C1 segment of cervical spinal cord (tissue), 14 donors: ENCODE measurements around the gene LINC00237.
A peak's percentile ranks its signal among the peaks of the same experiment; 100 is the strongest.

Source experiments
- DNase-seq, 14 donors: peaks; one replicate each; lab custom pipeline; 2025; lab: John Stamatoyannopoulos, UW

Gene LINC00237

DNA sequence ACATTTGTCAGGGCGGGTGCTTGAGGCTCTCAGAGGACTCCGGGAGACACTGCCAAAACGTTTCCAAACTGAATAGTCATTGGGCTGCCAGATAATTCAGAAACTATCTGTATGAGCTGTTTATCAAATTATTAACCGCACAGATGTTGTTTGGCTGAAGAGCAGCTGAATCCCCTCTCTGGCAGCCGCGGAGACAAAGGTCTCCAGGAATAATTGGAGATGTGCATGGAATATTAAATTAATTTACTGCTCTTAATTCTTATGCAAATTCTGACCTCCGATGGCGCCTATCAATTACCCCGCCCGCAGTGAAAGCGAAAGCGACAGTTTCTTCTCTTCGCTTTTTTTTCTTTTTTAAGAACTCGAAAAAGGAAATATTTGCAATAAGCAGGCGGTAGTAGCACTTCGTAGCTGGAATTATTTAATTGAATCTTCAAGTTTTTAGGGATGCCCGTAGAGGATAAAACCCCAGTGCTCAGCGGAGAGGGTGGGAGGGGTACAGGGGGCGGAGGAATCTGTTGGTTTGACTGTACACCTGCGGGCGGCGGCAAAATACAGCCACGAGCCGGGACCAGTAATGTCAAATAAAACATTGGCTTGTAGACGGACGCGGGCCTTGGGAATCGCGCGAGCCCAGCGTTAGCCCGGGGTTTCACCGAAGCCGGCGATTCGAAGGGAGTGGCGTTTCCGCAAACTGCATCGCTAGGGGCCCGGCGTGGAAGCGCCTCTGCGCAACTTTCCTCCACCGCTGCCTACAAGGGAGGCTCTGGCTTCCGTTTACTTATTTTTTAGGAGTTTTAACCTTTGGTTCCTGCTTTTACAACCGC lies 6.2 kb downstream of the LINC00237 start:
- DNase-seq, result peak in 6 of 14 donors; percentile 13 to 59 (median 44)

DNA sequence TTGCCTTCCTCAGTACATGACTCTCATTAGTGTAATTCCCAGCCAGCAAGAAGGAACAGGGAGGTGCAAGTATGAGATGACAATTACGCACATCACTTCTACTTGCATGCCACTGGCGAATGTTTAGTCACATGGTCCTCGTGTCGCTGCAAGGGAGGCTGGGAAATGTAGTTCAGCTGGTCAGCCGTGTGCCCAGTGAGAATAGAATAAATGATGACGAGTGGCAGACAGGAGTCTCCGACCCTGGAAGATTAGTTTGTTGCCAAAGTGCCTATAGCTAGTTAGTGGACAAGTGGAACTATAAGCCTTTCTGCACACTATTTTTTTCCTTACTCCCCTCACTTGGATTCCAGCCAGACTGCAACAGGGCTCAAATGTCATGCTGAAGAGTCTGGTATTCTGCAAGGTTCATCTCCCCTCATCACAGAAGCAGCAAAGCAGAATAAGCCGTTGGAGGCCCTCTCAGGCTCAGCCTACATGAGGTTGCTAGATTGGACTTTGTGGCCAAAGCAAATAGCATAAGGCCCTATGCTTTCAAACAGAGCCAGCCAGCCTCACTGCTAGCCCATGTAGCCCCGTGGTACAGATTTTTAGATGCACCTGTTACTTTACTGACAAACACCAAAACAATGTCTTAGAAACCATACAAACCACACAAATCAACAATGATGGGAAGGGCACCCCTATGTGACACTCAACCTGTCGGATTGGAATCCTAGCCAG lies 9.7 kb downstream of the LINC00237 start:
- DNase-seq, result peak in 9 of 14 donors; percentile 7 to 50 (median 33)

DNA sequence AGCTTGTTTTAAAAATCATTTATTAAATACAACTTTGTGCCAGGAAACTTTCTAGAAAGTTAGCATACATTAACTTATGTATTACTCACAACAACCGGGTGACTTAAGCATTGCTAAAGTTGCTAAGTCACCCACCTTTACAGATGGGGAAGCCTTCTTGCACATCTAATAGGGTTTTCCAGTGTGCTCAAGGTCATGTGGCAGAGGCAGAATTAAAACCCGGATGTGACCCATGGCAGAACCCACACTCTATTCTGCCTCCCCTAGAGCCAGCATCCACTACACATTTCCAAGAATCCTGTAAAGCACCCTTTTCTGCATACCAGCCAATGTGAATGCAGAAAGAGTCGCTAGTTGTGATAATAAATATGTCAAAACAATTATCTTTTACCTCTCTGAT lies 13.4 kb downstream of the LINC00237 start:
- no peak for DNase-seq

DNA sequence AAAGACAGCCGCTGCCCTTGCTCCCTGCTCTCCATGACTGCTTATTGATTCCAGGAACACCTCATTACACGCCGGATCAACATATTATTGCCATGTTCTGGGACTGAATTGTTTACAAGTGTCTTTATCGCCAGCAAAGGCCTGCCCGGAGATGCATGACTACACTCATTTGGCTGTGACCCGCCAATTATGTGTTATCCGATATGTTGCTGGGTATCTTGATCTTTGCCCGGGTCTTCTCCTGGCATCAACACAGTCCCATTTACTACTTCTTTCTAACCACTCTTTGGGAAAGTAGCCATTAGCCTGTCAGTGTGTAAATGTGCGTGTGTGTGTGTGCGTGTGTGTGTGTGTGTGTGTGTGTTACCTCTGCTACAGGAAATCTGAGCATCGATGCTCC lies 15.4 kb downstream of the LINC00237 start:
- DNase-seq, result no peak

DNA sequence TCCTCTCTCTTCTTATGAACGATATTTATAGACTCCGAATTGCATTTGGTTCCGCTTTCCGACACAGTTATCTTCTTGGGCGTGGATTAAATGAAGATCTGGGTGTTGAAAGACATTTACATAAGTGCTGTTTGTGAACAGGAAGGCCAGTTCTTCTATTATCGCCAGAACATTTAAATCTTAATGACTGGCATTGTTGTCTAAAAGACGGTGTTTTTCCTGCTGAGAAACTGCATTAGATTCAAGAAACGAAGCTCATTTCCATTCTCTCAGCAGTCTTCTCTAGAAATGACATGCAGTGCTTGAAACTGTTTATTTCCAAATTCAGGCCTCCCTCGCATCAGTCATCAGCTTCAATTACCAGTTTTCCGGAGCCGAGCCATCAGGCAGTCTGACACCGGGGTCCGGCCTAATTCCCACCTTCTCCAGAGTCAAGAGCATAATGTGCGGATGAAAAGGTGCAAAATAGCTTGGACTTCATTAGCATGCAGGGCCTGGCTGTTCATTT lies 16.0 kb downstream of the LINC00237 start:
- DNase-seq, result peak in 2 of 14 donors; percentile 23 to 45

DNA sequence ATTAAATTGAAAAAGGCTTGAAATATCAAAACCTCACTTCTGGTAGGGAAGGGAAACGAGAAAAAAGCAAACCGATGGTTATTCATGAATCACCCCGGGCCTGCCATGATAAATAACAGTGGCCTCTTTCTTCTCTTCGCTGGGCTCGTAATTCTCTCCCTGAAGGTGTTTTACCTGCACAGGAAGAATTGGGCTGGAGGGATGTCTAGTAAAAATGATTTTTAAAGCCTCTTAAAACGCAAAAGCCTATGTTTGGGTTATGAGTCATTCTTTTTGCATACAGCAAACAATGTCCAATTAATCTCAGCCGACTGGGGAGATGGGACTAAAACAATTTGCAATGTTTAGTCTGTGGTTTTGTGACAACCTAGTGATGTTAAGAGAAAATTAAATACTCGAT lies 16.8 kb downstream of the LINC00237 start:
- DNase-seq, result no peak

DNA sequence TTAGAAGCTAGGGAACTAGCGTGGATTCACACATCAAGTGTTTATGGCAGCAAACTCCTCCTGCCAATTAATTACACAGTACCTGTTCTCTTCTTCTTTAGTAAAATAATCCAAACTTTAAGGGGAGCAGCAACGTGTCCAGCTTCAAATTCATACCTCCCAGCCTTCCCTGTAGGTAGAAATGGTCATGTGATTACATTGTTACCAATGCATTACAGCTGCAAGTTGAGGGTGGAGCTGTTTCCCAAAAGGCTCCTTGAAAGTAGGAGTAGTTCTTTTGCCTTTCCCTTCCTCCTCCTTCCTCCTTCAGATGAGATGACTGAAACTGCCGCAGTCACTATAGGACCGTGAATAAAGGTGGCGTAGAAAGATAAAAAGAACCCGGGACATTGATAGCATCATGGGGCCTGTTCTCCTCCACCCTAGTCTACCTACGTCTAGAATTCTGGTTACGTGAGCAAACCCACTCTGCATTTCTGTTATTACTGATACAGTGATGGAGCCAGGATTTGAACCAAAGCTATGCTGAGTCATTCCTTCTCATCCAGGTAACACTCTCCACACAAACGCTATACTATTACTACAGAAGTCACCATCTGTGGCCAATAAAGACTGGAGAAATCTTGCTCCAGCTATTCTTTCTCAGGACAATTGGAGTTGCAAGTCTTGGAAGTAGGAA lies 18.2 kb downstream of the LINC00237 start:
- no peak for DNase-seq

DNA sequence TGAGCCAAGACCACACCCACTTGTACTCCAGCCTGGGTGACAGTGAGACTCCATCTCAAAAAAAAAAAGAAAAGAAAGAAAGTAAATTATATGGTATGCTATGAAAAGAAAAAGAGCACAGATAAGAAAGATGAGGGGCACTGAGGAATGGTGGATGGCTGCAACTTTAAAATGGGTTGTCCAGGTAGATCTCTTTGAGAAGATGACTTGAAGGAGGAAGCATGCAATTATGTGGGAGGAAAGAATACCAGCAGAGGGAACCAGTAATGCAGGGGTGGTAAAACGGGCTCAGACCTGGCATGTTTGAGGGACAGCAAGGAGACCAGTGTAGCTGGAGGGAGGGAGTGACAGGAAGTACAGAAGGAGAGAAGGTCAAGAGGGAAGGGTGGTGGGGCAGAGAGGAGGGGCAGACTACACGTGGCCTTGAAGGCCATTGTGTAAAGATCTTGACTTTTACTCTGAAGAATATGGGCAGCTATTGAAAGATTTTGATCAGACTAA lies 22.3 kb downstream of the LINC00237 start:
- DNase-seq, result no peak

DNA sequence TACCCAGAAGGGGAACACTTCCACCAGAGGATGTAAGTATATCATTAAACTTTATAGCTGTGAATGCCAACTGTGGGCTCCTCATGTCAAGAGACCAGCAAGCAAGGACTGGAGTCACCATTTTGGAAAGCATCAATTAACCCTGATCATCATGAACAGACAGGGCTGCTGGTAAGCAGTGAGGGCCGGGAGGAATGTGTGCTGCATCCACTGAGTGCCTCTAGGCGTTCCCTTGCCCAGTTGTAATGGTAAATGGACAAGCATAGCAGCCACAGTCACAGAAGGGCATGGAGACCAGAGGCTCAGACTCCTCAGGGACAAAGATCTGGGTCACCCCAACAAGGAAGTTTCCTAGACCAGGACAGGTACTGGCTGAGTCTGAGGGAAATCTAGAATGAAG lies 23.6 kb downstream of the LINC00237 start:
- no peak for DNase-seq

DNA sequence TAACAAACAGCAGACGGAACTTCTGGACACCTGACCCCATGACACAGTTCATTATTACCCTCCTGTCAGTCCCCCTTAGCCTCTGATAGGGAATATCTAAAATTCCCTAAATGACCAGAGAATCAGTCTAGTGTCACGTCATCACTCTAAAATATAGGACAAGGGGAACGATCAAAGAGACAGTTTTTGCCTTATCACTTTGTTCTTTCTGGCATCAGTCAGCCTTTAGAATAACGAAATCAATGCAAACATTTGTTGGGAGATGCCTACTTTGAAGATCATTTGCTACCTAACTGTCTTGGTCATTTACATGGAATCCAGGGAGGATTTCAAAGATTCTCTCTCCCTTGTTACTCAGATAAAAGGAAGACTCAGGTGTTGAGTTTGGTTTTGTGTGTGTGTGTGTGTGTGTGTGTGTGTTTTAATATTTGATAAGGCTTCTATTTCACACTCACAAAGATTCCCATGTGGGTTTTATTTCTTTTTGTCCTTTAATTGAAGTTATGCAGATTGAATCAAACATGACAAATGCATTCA lies 28.3 kb downstream of the LINC00237 start:
- DNase-seq, result no peak

DNA sequence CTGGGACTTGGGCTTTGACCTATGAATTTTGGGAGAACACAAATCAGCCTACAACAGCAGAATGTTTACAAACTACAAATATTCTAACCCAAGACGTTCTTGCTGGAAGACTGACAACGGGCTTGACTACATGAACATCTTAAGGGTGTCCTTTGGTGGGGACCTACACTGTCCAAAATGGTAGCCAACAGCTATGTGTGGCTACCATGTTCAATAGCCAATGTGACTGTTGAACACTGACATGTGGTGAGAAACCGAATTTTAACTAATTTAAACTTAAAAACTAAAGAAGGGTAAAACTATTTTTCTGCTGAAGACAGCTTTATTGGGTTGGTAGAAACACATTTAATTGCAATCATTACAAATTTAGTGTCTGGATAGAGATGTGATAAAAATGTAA lies 30.1 kb downstream of the LINC00237 start:
- DNase-seq, result no peak

DNA sequence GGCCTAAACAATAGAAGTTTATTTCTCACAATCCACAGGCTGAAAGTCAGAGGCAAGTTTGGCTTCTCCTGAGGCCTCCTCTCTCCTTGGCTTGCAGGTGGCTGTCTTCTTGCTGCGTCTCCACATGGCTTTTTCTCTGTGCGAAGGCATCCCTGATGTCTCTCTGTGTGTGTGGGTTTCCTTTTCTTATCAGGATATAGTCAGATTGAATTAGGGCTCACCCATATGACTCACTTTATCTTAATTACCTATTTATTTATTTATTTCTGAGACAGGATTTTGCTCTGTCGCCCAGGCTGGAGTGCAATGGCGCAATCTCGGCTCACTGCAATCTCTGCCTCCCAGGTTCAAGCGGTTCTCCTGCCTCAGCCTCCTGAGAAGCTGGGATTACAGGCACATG lies 30.7 kb downstream of the LINC00237 start:
- no peak for DNase-seq

DNA sequence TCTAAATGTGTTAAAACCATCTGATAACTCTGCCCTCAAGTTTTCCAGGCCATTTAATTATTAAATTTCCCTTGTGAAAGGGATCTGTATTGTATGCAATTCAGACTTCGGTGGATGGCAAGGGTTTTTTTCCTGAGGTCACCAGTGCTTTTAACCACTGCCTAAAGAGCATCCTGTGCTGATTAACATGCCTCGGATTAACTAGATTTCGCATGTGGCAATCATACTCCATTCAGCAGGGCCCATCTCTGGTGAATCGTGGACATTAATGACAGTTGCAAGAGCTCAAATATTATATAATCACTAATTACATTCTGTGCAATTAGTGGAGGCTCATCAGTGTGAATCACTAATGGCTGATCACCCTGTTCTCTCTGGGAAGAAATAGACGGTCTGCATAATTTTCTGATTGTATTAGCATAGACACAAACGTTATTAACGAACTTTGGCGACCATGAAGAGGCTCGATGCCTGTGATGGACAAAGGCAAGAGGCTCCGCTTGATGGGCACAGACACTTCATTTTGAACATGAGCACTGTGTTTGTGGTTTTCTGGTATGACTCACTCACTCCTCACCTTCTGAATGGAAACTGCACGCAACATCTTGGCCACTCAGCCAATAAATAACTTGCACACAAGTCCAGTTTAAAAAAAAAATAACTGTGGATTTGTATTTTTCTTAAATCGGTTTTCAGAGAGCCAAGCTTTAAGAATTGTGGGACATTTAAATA lies 31.4 kb downstream of the LINC00237 start:
- DNase-seq, result no peak

DNA sequence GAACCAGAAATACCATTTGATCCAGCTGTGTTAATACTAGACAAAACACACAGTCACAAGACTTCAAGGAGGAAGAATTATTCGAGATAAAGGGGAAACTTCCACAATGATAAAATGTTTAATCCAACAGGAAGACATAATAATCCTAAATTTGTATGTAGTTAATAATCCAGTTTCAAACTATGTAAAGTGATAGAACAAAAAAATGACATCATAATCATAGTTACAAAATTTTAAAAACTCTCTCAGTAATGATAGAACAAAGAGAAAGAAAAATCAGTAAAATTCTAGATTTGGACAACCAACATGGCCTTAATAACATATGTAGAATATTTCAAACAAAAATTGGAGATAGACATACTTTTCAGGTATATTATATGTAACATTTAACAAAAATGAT lies 38.9 kb downstream of the LINC00237 start:
- no peak for DNase-seq

DNA sequence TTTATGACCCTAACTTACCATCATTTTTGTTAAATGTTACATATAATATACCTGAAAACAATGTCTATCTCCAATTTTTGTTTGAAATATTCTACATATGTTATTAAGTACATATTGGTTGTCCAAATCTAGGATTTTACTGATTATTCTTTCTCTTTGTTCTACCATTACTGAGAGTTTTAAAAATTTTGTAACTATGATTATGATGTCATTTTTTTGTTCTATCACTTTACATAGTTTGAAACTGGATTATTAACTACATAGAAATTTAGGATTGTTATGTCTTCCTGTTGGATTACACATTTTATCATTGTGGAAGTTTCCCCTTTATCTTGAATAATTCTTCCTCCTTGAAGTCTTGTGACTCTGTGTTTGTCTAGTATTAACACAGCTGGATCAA lies 41.2 kb downstream of the LINC00237 start:
- DNase-seq, result no peak

DNA sequence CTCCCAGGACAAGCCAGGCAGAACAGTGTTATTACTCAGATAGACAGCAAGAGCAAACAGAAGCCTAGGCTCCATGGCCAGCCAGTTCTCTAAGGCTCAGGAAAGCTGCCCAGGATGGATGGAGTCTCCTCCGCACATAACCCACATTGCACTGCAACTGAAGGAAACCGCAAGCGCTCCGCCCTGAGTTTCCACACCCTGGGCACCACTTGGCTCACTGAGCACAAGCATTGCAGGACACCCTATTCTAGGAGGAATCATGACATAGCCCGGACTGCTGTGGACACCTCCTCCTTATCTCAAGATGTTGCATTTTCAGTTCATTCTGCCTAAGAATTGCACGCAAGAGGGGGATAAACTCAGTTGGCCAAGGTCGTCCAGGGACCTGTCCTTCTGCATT lies 42.9 kb downstream of the LINC00237 start:
- no peak for DNase-seq

DNA sequence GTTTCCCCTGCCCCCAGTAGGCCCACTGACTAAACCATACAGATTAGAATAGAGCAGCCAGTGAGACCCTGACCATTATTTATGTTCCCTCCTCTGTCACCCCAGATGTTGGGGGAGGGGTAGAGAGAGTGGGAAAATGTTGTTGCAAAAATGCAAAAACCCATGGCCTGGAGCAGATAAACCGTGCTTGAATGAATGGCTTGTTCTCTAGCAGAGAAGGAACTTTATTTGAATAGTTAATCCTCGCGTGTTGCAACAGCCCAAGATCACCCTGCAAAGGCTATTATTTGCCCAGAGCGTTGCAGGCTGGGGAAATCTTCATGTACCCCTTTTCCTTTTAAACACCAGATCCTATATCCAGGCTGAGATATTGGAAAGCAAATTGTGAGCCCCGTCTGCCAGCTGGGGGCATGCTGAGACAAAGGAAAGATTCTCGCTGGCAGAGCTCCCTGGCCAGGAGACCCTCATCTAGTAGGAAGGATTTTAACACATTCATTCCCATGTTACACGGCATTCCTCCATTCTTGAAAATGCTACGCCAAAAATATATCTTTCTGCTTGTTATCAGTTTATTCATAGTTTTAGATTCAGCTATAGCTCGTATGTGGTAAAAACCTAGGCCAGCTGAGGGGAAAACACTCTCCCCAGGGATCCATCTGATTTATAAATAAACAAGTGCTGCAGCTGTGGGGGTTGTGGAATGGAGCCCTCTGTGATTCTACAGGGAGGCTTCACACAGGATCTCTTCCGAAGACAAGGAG lies 53.0 kb downstream of the LINC00237 start:
- DNase-seq, result peak in 3 of 14 donors; percentile 10 to 40 (median 19)

DNA sequence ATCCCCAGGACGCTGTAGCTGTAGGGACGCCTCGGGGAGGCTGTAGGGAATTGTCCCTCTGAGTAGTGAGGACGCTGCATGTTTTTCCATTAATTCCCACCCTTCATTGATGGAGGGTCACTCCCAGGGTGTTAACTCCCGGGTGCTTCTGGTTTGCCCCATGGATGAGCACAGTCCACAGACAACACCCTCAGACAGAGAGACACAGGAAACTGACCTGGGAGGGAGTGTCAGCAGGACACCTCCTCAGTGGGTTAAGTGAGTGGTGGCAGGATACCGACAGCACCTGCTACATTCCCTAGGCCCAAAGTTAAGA lies 53.5 kb downstream of the LINC00237 start:
- DNase-seq, result no peak

DNA sequence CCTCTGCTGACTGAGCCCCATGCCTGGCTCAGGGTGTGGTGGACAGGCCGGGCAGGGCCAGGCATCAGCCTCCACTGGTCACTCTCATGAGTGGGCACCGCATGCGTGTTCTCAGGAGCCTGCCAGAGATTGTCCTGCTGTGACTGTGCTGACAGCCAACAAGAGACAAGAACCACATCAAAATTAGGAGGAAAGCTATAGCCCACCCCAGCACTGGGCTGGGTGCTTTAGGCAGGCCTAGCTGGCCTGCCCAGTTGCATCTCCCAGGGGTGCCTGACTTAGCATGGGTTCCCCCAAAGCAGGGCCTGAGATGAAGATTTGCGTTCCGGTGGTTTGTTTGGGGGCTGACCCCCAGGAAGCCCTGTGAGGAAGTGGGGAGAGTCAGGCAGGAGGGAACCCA lies 53.9 kb downstream of the LINC00237 start:
- no peak for DNase-seq

DNA sequence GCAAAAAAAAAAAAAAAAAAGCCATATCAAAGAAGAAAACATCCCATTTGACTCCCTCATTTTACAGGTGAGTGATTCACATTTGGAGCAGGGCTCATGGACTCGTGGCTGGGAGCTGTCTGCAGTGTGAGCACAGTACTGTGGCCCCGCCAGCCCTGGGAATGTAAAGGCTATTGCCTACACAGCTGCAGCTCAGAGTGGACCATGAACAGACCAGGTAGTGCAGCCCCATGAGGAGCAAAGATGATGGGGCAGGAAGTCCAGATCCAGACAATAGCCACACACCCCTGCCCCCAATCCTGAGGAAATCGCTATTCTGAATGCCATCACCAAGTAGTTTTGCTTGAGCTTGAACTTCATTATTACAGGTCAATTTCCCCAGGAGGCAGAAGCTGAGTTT lies 55.4 kb downstream of the LINC00237 start:
- DNase-seq, result no peak
